ENCODE data around the gene ANKMY1. TPM values are rescaled to one million over a fixed set of nuclear protein-coding genes. Genes with fewer than 3 reads are reported as not detected.

Gene ANKMY1
- total and polyA plus RNA-seq, 2 of the 13 experiments (the other 11 are each of a cell fraction or from before 2014, with no cell fraction given) = 11.7 to 18.8 TPM

DNA sequence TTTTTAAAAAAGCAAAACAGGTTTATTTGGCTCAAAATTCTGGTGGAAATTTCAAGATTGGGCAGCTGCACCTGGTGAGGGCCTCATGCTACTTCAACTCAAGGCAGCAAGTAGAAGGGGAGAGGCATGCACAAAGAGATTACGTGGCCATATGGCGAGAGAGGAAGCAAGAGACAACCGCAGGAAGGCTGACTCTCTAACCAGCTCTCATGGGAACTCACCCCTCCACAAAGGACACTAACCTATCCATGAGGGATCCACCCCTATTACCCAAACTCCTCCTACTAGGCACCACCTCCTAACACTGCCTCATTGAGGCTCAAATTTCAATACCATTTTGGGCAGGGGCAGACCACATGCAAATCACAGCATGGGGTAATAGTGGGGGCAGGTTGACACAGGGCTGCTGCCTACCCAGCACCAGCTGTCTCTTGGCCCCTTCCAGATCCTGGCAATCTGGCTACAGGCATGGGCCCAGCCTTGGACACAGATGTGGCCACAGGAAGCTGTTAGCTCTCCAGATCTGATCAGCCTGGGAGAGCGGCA lies 26.8 kb upstream of the ANKMY1 start:
- peaks cover 17% of the 10 kb centered on the region; the same call in 1 of the 2 replicates for H4K20me1 ChIP-seq (ENCODE audit: insufficient read depth, low read length)
- H3K9me3 ChIP-seq (ENCODE audit: low read length) = no peaks in the 10 kb centered on the region
- H3K9ac ChIP-seq (ENCODE audit: insufficient read depth, low read depth, low read length) = peak overlapping the region; percentile 98
- H3K27ac ChIP-seq (ENCODE audit: extremely low read length, insufficient read depth, low read length) = peak overlapping the region; percentile 89
- peaks cover 75% of the 10 kb centered on the region for H3K79me2 ChIP-seq (ENCODE audit: insufficient read depth, low read length)
- POLR2A ChIA-PET = interaction anchor here (5.6 to 6.0 kb wide), 3 partner anchors 18 to 24 kb away, joined by 86 to 149 read pairs (median 147); partner anchors contain the start of genes ANKMY1, DUSP28 and RNPEPL1
- BruUV-seq (replicated peaks) = no TSS peak
- H2AFZ ChIP-seq (ENCODE audit: low read length) = no peak overlapping the region
- ATAC-seq = peak; percentile 1; the same call in 2 of the 3 replicates
- WGBS (ENCODE audit: low lambda C conversion rate) = 79% methylated on average over 3 of the region's 4 CpGs
- H3K27me3 ChIP-seq (ENCODE audit: control insufficient read depth in 1 of 2, insufficient read depth in 2 of 2, low read length in 2 of 2) = peaks cover 0 to 4% of the 10 kb centered on the region in 2 experiments; a peak in 1 of 5 replicates
- peak overlapping the region; percentile 98 for H3K4me2 ChIP-seq (ENCODE audit: low read depth, low read length)
- peak; percentile 60 for FAIRE-seq
- H3K4me1 ChIP-seq (ENCODE audit: insufficient read depth, low read length) = peaks cover 77% of the 10 kb centered on the region
- in situ Hi-C loops (cut with HindIII; ENCODE audit: extremely low pct_ligation_motif_present, low pct_unique_long_range_greater_than_20kb) = no loop called here
- CTCF ChIA-PET (ENCODE audit: low intra/inter-chr PET ratio, low total read pairs) = interaction anchor here (0.7 kb wide), 1 partner anchor 19 kb away, joined by 3 read pairs; no protein-coding TSS in a partner anchor
- peak; percentile 73 for DNase-seq (ENCODE audit: low spot score)
- intact Hi-C loops (cut with micrococcal nuclease; ENCODE audit: unreplicated experiment) = no loop called here
- H3K4me3 ChIP-seq (replicated peaks in 1 of 3; ENCODE audit: insufficient read depth in 1 of 3, low read depth in 2 of 3, low read length in 3 of 3) = peak overlapping the region in 2 of 3 experiments; percentile 83 to 90; a peak in 3 of 6 replicates
- peaks cover 4 to 9% of the 10 kb centered on the region in 2 experiments; a peak in 4 of 5 replicates for H3K36me3 ChIP-seq (replicated peaks in 1 of 2; ENCODE audit: control insufficient read depth in 1 of 2, insufficient read depth in 2 of 2, low read length in 2 of 2)
- no peak for TF ChIP-seq ZNF460 (CRISPR knock-in tag; IDR thresholded peaks at IDR 0.05; ENCODE audit: borderline replicate concordance)
- TF ChIP-seq ASH2L (IDR thresholded peaks at IDR 0.05; ENCODE audit: insufficient read length, low read depth, low read length) = no peak
- TF ChIP-seq, protein P1, sequence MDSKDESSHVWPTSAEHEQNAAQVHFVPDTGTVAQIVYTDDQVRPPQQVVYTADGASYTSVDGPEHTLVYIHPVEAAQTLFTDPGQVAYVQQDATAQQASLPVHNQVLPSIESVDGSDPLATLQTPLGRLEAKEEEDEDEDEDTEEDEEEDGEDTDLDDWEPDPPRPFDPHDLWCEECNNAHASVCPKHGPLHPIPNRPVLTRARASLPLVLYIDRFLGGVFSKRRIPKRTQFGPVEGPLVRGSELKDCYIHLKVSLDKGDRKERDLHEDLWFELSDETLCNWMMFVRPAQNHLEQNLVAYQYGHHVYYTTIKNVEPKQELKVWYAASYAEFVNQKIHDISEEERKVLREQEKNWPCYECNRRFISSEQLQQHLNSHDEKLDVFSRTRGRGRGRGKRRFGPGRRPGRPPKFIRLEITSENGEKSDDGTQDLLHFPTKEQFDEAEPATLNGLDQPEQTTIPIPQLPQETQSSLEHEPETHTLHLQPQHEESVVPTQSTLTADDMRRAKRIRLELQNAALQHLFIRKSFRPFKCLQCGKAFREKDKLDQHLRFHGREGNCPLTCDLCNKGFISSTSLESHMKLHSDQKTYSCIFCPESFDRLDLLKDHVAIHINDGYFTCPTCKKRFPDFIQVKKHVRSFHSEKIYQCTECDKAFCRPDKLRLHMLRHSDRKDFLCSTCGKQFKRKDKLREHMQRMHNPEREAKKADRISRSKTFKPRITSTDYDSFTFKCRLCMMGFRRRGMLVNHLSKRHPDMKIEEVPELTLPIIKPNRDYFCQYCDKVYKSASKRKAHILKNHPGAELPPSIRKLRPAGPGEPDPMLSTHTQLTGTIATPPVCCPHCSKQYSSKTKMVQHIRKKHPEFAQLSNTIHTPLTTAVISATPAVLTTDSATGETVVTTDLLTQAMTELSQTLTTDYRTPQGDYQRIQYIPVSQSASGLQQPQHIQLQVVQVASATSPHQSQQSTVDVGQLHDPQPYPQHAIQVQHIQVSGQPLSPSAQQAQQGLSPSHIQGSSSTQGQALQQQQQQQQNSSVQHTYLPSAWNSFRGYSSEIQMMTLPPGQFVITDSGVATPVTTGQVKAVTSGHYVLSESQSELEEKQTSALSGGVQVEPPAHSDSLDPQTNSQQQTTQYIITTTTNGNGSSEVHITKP (CRISPR knock-in tag; IDR thresholded peaks at IDR 0.05; ENCODE audit: low read depth) = peak; percentile 88
- peak; percentile 40; the same call in 1 of the 2 replicates for TF ChIP-seq SAP130 (CRISPR knock-in tag; IDR thresholded peaks at IDR 0.05; ENCODE audit: low read depth)
- TF ChIP-seq, protein P2, sequence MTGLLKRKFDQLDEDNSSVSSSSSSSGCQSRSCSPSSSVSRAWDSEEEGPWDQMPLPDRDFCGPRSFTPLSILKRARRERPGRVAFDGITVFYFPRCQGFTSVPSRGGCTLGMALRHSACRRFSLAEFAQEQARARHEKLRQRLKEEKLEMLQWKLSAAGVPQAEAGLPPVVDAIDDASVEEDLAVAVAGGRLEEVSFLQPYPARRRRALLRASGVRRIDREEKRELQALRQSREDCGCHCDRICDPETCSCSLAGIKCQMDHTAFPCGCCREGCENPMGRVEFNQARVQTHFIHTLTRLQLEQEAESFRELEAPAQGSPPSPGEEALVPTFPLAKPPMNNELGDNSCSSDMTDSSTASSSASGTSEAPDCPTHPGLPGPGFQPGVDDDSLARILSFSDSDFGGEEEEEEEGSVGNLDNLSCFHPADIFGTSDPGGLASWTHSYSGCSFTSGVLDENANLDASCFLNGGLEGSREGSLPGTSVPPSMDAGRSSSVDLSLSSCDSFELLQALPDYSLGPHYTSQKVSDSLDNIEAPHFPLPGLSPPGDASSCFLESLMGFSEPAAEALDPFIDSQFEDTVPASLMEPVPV (CRISPR knock-in tag; IDR thresholded peaks at IDR 0.05) = 0 out of 2 replicates have a peak, but pooled peaks have one; percentile 36
- TF ChIP-seq, protein P3, sequence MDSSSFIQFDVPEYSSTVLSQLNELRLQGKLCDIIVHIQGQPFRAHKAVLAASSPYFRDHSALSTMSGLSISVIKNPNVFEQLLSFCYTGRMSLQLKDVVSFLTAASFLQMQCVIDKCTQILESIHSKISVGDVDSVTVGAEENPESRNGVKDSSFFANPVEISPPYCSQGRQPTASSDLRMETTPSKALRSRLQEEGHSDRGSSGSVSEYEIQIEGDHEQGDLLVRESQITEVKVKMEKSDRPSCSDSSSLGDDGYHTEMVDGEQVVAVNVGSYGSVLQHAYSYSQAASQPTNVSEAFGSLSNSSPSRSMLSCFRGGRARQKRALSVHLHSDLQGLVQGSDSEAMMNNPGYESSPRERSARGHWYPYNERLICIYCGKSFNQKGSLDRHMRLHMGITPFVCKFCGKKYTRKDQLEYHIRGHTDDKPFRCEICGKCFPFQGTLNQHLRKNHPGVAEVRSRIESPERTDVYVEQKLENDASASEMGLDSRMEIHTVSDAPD (CRISPR knock-in tag; IDR thresholded peaks at IDR 0.05) = no peak
- peak; percentile 90 for TF ChIP-seq SRF (IDR thresholded peaks at IDR 0.05; ENCODE audit: low read depth, low read length)
- TF ChIP-seq ARNT (IDR thresholded peaks at IDR 0.05) = no peak
- no peak for TF ChIP-seq JDP2 (CRISPR knock-in tag; IDR thresholded peaks at IDR 0.05; ENCODE audit: borderline replicate concordance)
- TF ChIP-seq SIX4 (CRISPR knock-in tag; IDR thresholded peaks at IDR 0.05) = peak; percentile 33; the same call in 1 of the 2 replicates
- no peak; the same call in 1 of the 2 replicates for TF ChIP-seq SIN3A (IDR thresholded peaks at IDR 0.05; ENCODE audit: borderline replicate concordance, low read depth, low read length)
- TF ChIP-seq, protein P4, sequence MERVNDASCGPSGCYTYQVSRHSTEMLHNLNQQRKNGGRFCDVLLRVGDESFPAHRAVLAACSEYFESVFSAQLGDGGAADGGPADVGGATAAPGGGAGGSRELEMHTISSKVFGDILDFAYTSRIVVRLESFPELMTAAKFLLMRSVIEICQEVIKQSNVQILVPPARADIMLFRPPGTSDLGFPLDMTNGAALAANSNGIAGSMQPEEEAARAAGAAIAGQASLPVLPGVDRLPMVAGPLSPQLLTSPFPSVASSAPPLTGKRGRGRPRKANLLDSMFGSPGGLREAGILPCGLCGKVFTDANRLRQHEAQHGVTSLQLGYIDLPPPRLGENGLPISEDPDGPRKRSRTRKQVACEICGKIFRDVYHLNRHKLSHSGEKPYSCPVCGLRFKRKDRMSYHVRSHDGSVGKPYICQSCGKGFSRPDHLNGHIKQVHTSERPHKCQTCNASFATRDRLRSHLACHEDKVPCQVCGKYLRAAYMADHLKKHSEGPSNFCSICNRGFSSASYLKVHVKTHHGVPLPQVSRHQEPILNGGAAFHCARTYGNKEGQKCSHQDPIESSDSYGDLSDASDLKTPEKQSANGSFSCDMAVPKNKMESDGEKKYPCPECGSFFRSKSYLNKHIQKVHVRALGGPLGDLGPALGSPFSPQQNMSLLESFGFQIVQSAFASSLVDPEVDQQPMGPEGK (CRISPR knock-in tag; IDR thresholded peaks at IDR 0.05) = peak; percentile 56; the same call in 1 of the 2 replicates
- peak; percentile 99 for TF ChIP-seq ZNF264 (CRISPR knock-in tag; IDR thresholded peaks at IDR 0.05)
- no peak for TF ChIP-seq MEF2D (CRISPR knock-in tag; IDR thresholded peaks at IDR 0.05)
- TF ChIP-seq ZNF891 (CRISPR knock-in tag; IDR thresholded peaks at IDR 0.05) = no peak

All from HepG2 (cell line).